Measurements from ENCODE around the gene DDIT4. TPM values are rescaled to one million over a fixed set of nuclear protein-coding genes. Genes with fewer than 3 reads are reported as not detected.

Gene DDIT4
- total and polyA plus RNA-seq, 4 experiments from 2014 or later = 23.1 to 635 (median 89.4) TPM

- H3K27ac ChIP-seq (ENCODE audit: low read depth, low read length) = no peak overlapping the region
- Mint-ChIP-seq H3K27me3 (no peaks in the 10 kb centered on the region), H3K4me3 (no peak overlapping the region), H3K9me3 (peaks cover 0 to 2% (median 0%) of the 10 kb centered on the region in 8 donors), H3K27ac (peak overlapping the region in 4 of 7 donors; percentile 18 to 50 (median 26)), H3K4me1 (peaks cover 35 to 54% (median 45%) of the 10 kb centered on the region in 4 donors), H3K36me3 (peaks cover 12 to 17% of the 10 kb centered on the region in 2 donors)
- peaks cover 14% of the 10 kb centered on the region for H3K36me3 ChIP-seq (ENCODE audit: insufficient read depth, low read length)
- no peak overlapping the region for H3K4me3 ChIP-seq (ENCODE audit: low read length in 2 of 2)
- ChIA-PET CTCF (ENCODE audit: partially characterized antibody) (interaction anchor here (0.7 kb wide), 1 partner anchor 93 kb away, joined by 3 read pairs; no protein-coding TSS in a partner anchor), POLR2A (ENCODE audit: partially characterized antibody) (interaction anchor here (0.6 kb wide), 1 partner anchor 81 kb away, joined by 3 read pairs; no protein-coding TSS in a partner anchor)
- intact Hi-C loops (cut with micrococcal nuclease) = no loop called here
- no peak for DNase-seq
- H3K4me1 ChIP-seq (ENCODE audit: insufficient read depth, low read length) = peaks cover 30% of the 10 kb centered on the region
- no peaks in the 10 kb centered on the region for H3K9me3 ChIP-seq (ENCODE audit: control insufficient read depth in 1 of 2, low read length in 2 of 2)
- H3K27me3 ChIP-seq (ENCODE audit: insufficient read depth, low read length) = no peaks in the 10 kb centered on the region
Measured at GRCh38 chr10:72240371-72240770, 33.4 kb upstream of the DDIT4 start.

DNA sequence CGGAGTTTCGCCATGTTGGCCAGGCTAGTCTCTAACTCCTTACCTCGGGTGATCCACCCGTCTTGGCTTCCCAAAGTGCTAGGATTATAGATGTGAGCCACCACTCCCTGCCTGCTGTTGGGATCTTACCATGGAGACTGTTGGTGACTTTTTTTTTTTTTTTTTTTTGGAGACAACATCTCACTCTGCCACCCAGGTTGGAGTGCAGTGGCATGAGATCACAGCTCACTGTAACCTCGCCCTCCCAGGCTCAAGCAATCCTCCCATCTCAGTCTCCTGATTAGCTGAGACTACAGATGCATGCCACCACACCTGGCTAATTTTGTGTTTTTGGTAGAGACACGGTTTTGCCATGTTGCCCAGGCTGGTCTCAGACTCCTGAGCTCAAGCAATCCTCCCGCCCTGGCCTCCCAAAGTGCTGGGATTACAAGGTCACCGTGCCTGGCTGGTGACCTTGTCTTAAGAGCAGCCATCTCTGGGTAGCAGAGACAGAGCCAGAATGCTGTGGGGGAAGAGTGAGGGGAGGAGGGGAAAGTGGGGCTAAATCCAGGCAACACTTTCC is 32.0 kb upstream of the DDIT4 start:
- H3K4me1 ChIP-seq (ENCODE audit: insufficient read depth, low read length) = peaks cover 43% of the 10 kb centered on the region
- Mint-ChIP-seq H3K27ac (peak overlapping the region in 3 of 7 donors; percentile 25 to 75 (median 62)), H3K27me3 (no peaks in the 10 kb centered on the region), H3K9me3 (peaks cover 0 to 2% (median 0%) of the 10 kb centered on the region in 8 donors), H3K4me3 (peak overlapping the region in 1 of 8 donors; percentile 24), H3K4me1 (peaks cover 41 to 66% (median 52%) of the 10 kb centered on the region in 4 donors), H3K36me3 (peaks cover 3 to 8% of the 10 kb centered on the region in 2 donors)
- H3K9me3 ChIP-seq (ENCODE audit: control insufficient read depth in 1 of 2, low read length in 2 of 2) = no peaks in the 10 kb centered on the region
- no peak overlapping the region for H3K27ac ChIP-seq (ENCODE audit: low read depth, low read length)
- H3K36me3 ChIP-seq (ENCODE audit: insufficient read depth, low read length) = peaks cover 2% of the 10 kb centered on the region
- ChIA-PET POLR2A (ENCODE audit: partially characterized antibody) (interaction anchor here (0.9 to 1.9 kb wide), 3 partner anchors 14 to 95 kb away, joined by 3 to 5 read pairs (median 3); no protein-coding TSS in a partner anchor), CTCF (ENCODE audit: partially characterized antibody) (interaction anchor here (0.9 to 1.4 kb wide), 4 partner anchors 17 to 95 kb away, joined by 3 to 6 read pairs (median 4); no protein-coding TSS in a partner anchor)
- intact Hi-C loops (cut with micrococcal nuclease) = no loop called here
- H3K27me3 ChIP-seq (ENCODE audit: insufficient read depth, low read length) = no peaks in the 10 kb centered on the region
- H3K4me3 ChIP-seq (ENCODE audit: low read length in 2 of 2) = no peak overlapping the region
- DNase-seq = no peak

GRCh38 chr10:72242675-72243074 is 31.0 kb upstream of the DDIT4 start:
- no peak for DNase-seq
- no peaks in the 10 kb centered on the region for H3K27me3 Mint-ChIP-seq
- peaks cover 0 to 3% of the 10 kb centered on the region in 2 donors for H3K36me3 Mint-ChIP-seq
- H3K9me3 Mint-ChIP-seq = peaks cover 0 to 2% (median 0%) of the 10 kb centered on the region in 8 donors
- no peak overlapping the region for H3K27ac ChIP-seq (ENCODE audit: low read depth, low read length)
- H3K27me3 ChIP-seq (ENCODE audit: insufficient read depth, low read length) = no peaks in the 10 kb centered on the region
- ChIA-PET POLR2A (ENCODE audit: partially characterized antibody) (interaction anchor here (0.6 to 1.9 kb wide), 2 partner anchors 26 to 85 kb away, joined by 3 to 5 read pairs; no protein-coding TSS in a partner anchor), CTCF (ENCODE audit: partially characterized antibody) (interaction anchor here (0.9 to 1.4 kb wide), 3 partner anchors 18 to 84 kb away, joined by 3 to 6 read pairs (median 6); no protein-coding TSS in a partner anchor)
- H3K4me1 ChIP-seq (ENCODE audit: insufficient read depth, low read length) = peaks cover 52% of the 10 kb centered on the region
- H3K4me1 Mint-ChIP-seq = peaks cover 46 to 75% (median 59%) of the 10 kb centered on the region in 4 donors
- H3K4me3 Mint-ChIP-seq = peak overlapping the region in 5 of 8 donors; percentile 5 to 64 (median 54)
- H3K27ac Mint-ChIP-seq = peak overlapping the region; percentile 48 to 93 (median 78)
- intact Hi-C loops (cut with micrococcal nuclease) = no loop called here
- no peak overlapping the region for H3K4me3 ChIP-seq (ENCODE audit: low read length in 2 of 2)
- H3K9me3 ChIP-seq (ENCODE audit: control insufficient read depth in 1 of 2, low read length in 2 of 2) = no peaks in the 10 kb centered on the region
- H3K36me3 ChIP-seq (ENCODE audit: insufficient read depth, low read length) = no peaks in the 10 kb centered on the region

GRCh38 chr10:72243822-72244437 is 29.8 kb upstream of the DDIT4 start:
- Histone ChIP-seq H3K36me3 (ENCODE audit: insufficient read depth, low read length) (no peaks in the 10 kb centered on the region), H3K4me1 (ENCODE audit: insufficient read depth, low read length) (peaks cover 65% of the 10 kb centered on the region), H3K27me3 (ENCODE audit: insufficient read depth, low read length) (no peaks in the 10 kb centered on the region), H3K27ac (ENCODE audit: low read depth, low read length) (no peak overlapping the region), H3K4me3 (ENCODE audit: low read length in 2 of 2) (no peak overlapping the region), H3K9me3 (ENCODE audit: control insufficient read depth in 1 of 2, low read length in 2 of 2) (no peaks in the 10 kb centered on the region)
- ChIA-PET POLR2A (ENCODE audit: partially characterized antibody) (interaction anchor here (1.0 to 8.2 kb wide), 2 partner anchors 17 to 28 kb away, joined by 4 to 102 read pairs; partner anchors contain the start of gene ASCC1), CTCF (ENCODE audit: partially characterized antibody) (interaction anchor here (0.6 to 4.8 kb wide), 2 partner anchors 93 to 114 kb away, joined by 4 to 25 read pairs; no protein-coding TSS in a partner anchor)
- Mint-ChIP-seq H3K27ac (peak overlapping the region; percentile 63 to 95 (median 89)), H3K36me3 (peaks cover 0 to 4% of the 10 kb centered on the region in 2 donors), H3K27me3 (no peaks in the 10 kb centered on the region), H3K4me3 (peak overlapping the region in 4 of 8 donors; percentile 15 to 76 (median 38)), H3K4me1 (peaks cover 55 to 87% (median 71%) of the 10 kb centered on the region in 4 donors), H3K9me3 (peaks cover 0 to 2% (median 0%) of the 10 kb centered on the region in 8 donors)
- peak in 1 of 5 donors; percentile 17 for DNase-seq
- intact Hi-C loops (cut with micrococcal nuclease) = no loop called here

- ChIA-PET POLR2A (ENCODE audit: partially characterized antibody) (interaction anchor here (0.5 to 8.2 kb wide), 2 partner anchors 16 to 156 kb away, joined by 3 to 102 read pairs; no protein-coding TSS in a partner anchor), CTCF (ENCODE audit: partially characterized antibody) (interaction anchor here (0.6 to 4.8 kb wide), 3 partner anchors 70 to 115 kb away, joined by 4 to 25 read pairs (median 4); no protein-coding TSS in a partner anchor)
- Histone ChIP-seq H3K27me3 (ENCODE audit: insufficient read depth, low read length) (no peaks in the 10 kb centered on the region), H3K4me1 (ENCODE audit: insufficient read depth, low read length) (peaks cover 70% of the 10 kb centered on the region), H3K4me3 (ENCODE audit: low read length in 2 of 2) (no peak overlapping the region), H3K9me3 (ENCODE audit: control insufficient read depth in 1 of 2, low read length in 2 of 2) (no peaks in the 10 kb centered on the region), H3K27ac (ENCODE audit: low read depth, low read length) (peak overlapping the region; percentile 17), H3K36me3 (ENCODE audit: insufficient read depth, low read length) (no peaks in the 10 kb centered on the region)
- DNase-seq = no peak
- H3K36me3 Mint-ChIP-seq = peaks cover 0 to 4% of the 10 kb centered on the region in 2 donors
- H3K27me3 Mint-ChIP-seq = no peaks in the 10 kb centered on the region
- H3K9me3 Mint-ChIP-seq = peaks cover 0 to 2% (median 0%) of the 10 kb centered on the region in 8 donors
- intact Hi-C loops (cut with micrococcal nuclease) = no loop called here
- H3K27ac Mint-ChIP-seq = peak overlapping the region; percentile 65 to 95 (median 89)
- H3K4me1 Mint-ChIP-seq = peaks cover 55 to 87% (median 71%) of the 10 kb centered on the region in 4 donors
- H3K4me3 Mint-ChIP-seq = peak overlapping the region in 6 of 8 donors; percentile 20 to 76 (median 52)
Measured at GRCh38 chr10:72244573-72245038, 29.1 kb upstream of the DDIT4 start.

- POLR2A ChIA-PET (ENCODE audit: partially characterized antibody) = interaction anchor here (0.6 to 8.2 kb wide), 11 partner anchors 8 to 158 kb away, joined by 3 to 102 read pairs (median 6); partner anchors contain the start of gene SPOCK2
- H3K36me3 ChIP-seq (ENCODE audit: insufficient read depth, low read length) = no peaks in the 10 kb centered on the region
- no peaks in the 10 kb centered on the region for H3K9me3 ChIP-seq (ENCODE audit: control insufficient read depth in 1 of 2, low read length in 2 of 2)
- H3K4me3 ChIP-seq (ENCODE audit: low read length in 2 of 2) = no peak overlapping the region
- DNase-seq = no peak
- Mint-ChIP-seq H3K9me3 (peaks cover 0 to 2% (median 0%) of the 10 kb centered on the region in 8 donors), H3K4me1 (peaks cover 57 to 90% (median 77%) of the 10 kb centered on the region in 4 donors), H3K27me3 (no peaks in the 10 kb centered on the region), H3K4me3 (peak overlapping the region in 6 of 8 donors; percentile 27 to 73 (median 52)), H3K36me3 (peaks cover 0 to 4% of the 10 kb centered on the region in 2 donors), H3K27ac (peak overlapping the region; percentile 73 to 94 (median 89))
- intact Hi-C loops (cut with micrococcal nuclease) = no loop called here
- peaks cover 85% of the 10 kb centered on the region for H3K4me1 ChIP-seq (ENCODE audit: insufficient read depth, low read length)
- H3K27me3 ChIP-seq (ENCODE audit: insufficient read depth, low read length) = no peaks in the 10 kb centered on the region
- CTCF ChIA-PET (ENCODE audit: partially characterized antibody) = interaction anchor here (1.1 to 4.8 kb wide), 7 partner anchors 14 to 114 kb away, joined by 3 to 25 read pairs (median 11); partner anchors contain the start of gene DDIT4
- peak overlapping the region; percentile 7 for H3K27ac ChIP-seq (ENCODE audit: low read depth, low read length)
Measured at GRCh38 chr10:72245949-72246525, 27.7 kb upstream of the DDIT4 start.
